Glutamatergic neuron (in vitro differentiated cells): ENCODE measurements around the gene TMEM79. TPM values are rescaled to one million over a fixed set of nuclear protein-coding genes. Genes with fewer than 3 reads are reported as not detected.

ENCODE experiments used
- DNase-seq: peaks from one replicate; pipeline ENCODE4 v3.0.0; 2022
- H3K27ac Mint-ChIP-seq: one replicate; pipeline ENCODE4 v1.8.0; 2020; ENCODE audit warnings: mild to moderate bottlenecking, mixed read lengths, inconsistent platforms; ENCODE audit not compliant: unreplicated experiment
- H3K27me3 Mint-ChIP-seq: one replicate; pipeline ENCODE4 v1.8.0; 2020; ENCODE audit warnings: mild to moderate bottlenecking, moderate library complexity, mixed read lengths, inconsistent platforms; ENCODE audit not compliant: unreplicated experiment
- H3K36me3 Mint-ChIP-seq: one replicate; pipeline ENCODE4 v1.8.0; 2020; ENCODE audit warnings: mild to moderate bottlenecking, mixed read lengths, inconsistent platforms; ENCODE audit not compliant: unreplicated experiment
- H3K4me1 Mint-ChIP-seq: one replicate; pipeline ENCODE4 v1.8.0; 2020; ENCODE audit warnings: mild to moderate bottlenecking, low read depth, mixed read lengths, inconsistent platforms; ENCODE audit not compliant: unreplicated experiment
- H3K4me3 Mint-ChIP-seq: one replicate; pipeline ENCODE4 v1.8.0; 2020; ENCODE audit warnings: mild to moderate bottlenecking, mixed read lengths, inconsistent platforms; ENCODE audit not compliant: unreplicated experiment
- H3K9me3 Mint-ChIP-seq: one replicate; pipeline ENCODE4 v1.8.0; 2020; ENCODE audit warnings: mild to moderate bottlenecking, moderate library complexity, mixed read lengths, inconsistent platforms; ENCODE audit not compliant: unreplicated experiment
- total RNA-seq: library from RNA; stranded (reverse); fragmentation: NEBNext Ultra II Directional; extraction: Animal tissue kit (Norgen Biotek cat#: 25700); gene quantifications from one replicate; pipeline ENCODE4 v1.2.1, GENCODE V29; 2021; ENCODE audit not compliant: unreplicated experiment
- TF ChIP-seq, protein P1 (sequence below): fragments of 200-600 bp; sonication (generic); IDR thresholded peaks from one replicate; pipeline ENCODE4 v1.5.0; 2021; ENCODE audit not compliant: partially characterized antibody, unreplicated experiment

TMEM79 gene
- total RNA-seq, 1 donor from 2014 or later, result 2.4 TPM

GRCh38 chr1:156270314-156270713, 13.8 kb upstream of the TMEM79 start:
- no peak for DNase-seq
- no peak overlapping the region for H3K27ac Mint-ChIP-seq
- H3K36me3 Mint-ChIP-seq, result peaks cover 11% of the 10 kb centered on the region
- no peaks in the 10 kb centered on the region for H3K4me1 Mint-ChIP-seq
- TF ChIP-seq, protein P1, sequence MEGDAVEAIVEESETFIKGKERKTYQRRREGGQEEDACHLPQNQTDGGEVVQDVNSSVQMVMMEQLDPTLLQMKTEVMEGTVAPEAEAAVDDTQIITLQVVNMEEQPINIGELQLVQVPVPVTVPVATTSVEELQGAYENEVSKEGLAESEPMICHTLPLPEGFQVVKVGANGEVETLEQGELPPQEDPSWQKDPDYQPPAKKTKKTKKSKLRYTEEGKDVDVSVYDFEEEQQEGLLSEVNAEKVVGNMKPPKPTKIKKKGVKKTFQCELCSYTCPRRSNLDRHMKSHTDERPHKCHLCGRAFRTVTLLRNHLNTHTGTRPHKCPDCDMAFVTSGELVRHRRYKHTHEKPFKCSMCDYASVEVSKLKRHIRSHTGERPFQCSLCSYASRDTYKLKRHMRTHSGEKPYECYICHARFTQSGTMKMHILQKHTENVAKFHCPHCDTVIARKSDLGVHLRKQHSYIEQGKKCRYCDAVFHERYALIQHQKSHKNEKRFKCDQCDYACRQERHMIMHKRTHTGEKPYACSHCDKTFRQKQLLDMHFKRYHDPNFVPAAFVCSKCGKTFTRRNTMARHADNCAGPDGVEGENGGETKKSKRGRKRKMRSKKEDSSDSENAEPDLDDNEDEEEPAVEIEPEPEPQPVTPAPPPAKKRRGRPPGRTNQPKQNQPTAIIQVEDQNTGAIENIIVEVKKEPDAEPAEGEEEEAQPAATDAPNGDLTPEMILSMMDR, result no peak
- no peak overlapping the region for H3K4me3 Mint-ChIP-seq
- H3K9me3 Mint-ChIP-seq, result peaks cover 2% of the 10 kb centered on the region
- H3K27me3 Mint-ChIP-seq, result peaks cover 3% of the 10 kb centered on the region

GRCh38 chr1:156276532-156276931, 7.6 kb upstream of the TMEM79 start:
- no peak overlapping the region for H3K27ac Mint-ChIP-seq
- DNase-seq, result no peak
- H3K36me3 Mint-ChIP-seq, result peaks cover 4% of the 10 kb centered on the region
- peaks cover 2% of the 10 kb centered on the region for H3K9me3 Mint-ChIP-seq
- no peak overlapping the region for H3K4me3 Mint-ChIP-seq
- peaks cover 3% of the 10 kb centered on the region for H3K27me3 Mint-ChIP-seq
- TF ChIP-seq, protein P1, result no peak
- H3K4me1 Mint-ChIP-seq, result peaks cover 6% of the 10 kb centered on the region

GRCh38 chr1:156276966-156277381, 7.2 kb upstream of the TMEM79 start:
- H3K36me3 Mint-ChIP-seq, result peaks cover 4% of the 10 kb centered on the region
- H3K27me3 Mint-ChIP-seq, result peaks cover under 1% of the 10 kb centered on the region

GRCh38 chr1:156279837-156280236, 4.3 kb upstream of the TMEM79 start:
- H3K4me3 Mint-ChIP-seq, result no peak overlapping the region

More at GRCh38 chr1:156276966-156277381, 7.2 kb upstream of the TMEM79 start:
- Mint-ChIP-seq H3K27ac (no peak overlapping the region), H3K4me3 (no peak overlapping the region), H3K4me1 (peaks cover 11% of the 10 kb centered on the region), H3K9me3 (peaks cover 2% of the 10 kb centered on the region)
- TF ChIP-seq, protein P1, result no peak
- no peak for DNase-seq

DNA sequence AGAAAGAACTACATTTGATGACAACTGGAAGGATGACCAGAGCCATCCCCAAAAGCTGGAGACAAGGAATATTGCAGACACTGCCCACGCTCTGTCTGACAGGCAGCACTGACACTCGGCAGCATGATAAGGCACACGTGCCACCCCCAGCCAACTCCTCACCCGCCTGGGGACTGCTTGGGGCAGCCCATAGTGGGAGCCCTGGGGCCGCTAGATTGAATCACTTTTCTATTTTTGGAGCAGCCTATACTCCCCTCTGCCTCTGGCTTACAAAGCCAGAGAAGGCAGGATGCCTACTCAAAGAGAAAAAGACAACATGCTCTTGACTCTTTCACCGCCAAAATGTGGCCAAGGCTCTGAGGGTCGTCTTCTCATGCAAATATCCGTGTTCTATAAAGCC, 2.8 kb upstream of the TMEM79 start:
- Mint-ChIP-seq H3K9me3 (peaks cover 17% of the 10 kb centered on the region), H3K4me3 (peak overlapping the region; percentile 97), H3K27me3 (peaks cover 3% of the 10 kb centered on the region), H3K4me1 (peaks cover 18% of the 10 kb centered on the region), H3K27ac (no peak overlapping the region), H3K36me3 (no peaks in the 10 kb centered on the region)
- no peak for DNase-seq
- TF ChIP-seq, protein P1, result no peak

More at GRCh38 chr1:156279837-156280236, 4.3 kb upstream of the TMEM79 start:
- TF ChIP-seq, protein P1, result no peak
- peaks cover 17% of the 10 kb centered on the region for H3K9me3 Mint-ChIP-seq
- DNase-seq, result no peak
- peaks cover 2% of the 10 kb centered on the region for H3K27me3 Mint-ChIP-seq
- H3K4me1 Mint-ChIP-seq, result peaks cover 18% of the 10 kb centered on the region
- H3K36me3 Mint-ChIP-seq, result no peaks in the 10 kb centered on the region
- no peak overlapping the region for H3K27ac Mint-ChIP-seq
